Measurements from ENCODE around the gene CMSS1.

- TF ChIP-seq CTCF (conservative IDR thresholded peaks at IDR 0.05; ENCODE audit: low read length): no peak
- TF ChIP-seq EZH2phosphoT487 (IDR thresholded peaks at IDR 0.05; ENCODE audit: borderline replicate concordance): no peak
Measured at GRCh38 chr3:99777210-99777549, 40.5 kb upstream of the CMSS1 start.

Data from Loucy (cell line).